Stimulated activated CD8-positive, alpha-beta memory T cell treated with anti-CD3 and anti-CD28 coated beads, Interleukin-7, amount 100 ng/mL, for 48 hours (primary cell): ENCODE results near the gene CRISP1.
"Not testable (repeated sequence)": the region's sequence is repeated elsewhere in the genome, so short reads cannot be mapped to it uniquely, and the experiment has no call there.

Experiments used
- DNase-seq, 2 donors: peaks; one replicate each; pipeline ENCODE4 v3.0.0-alpha.2; 2020; ENCODE audit warnings: low read depth in 1 of 2; ENCODE audit errors: extremely low read depth in 1 of 2

The CRISP1 gene

GRCh38 chr6:49866485-49866943, at the start of gene CRISP1:
Gene CRISP1, minus strand, starts transcription at chr6:49866535. Its CDS starts 9,135 bp downstream, at chr6:49857400.
- DNase-seq = no peak

GRCh38 chr6:49915035-49915434, 48.7 kb upstream of the CRISP1 start:
- DNase-seq = no peak

- no peak for DNase-seq
Observed at GRCh38 chr6:49913636-49914375, 47.5 kb upstream of the CRISP1 start.

GRCh38 chr6:49912196-49912595, 45.9 kb upstream of the CRISP1 start:
- DNase-seq = no peak

- DNase-seq = no peak
Observed at GRCh38 chr6:49911252-49911651, 44.9 kb upstream of the CRISP1 start.

- no peak for DNase-seq
Observed at GRCh38 chr6:49909563-49909962, 43.2 kb upstream of the CRISP1 start.

GRCh38 chr6:49906526-49906925, 40.2 kb upstream of the CRISP1 start:
- no peak for DNase-seq

GRCh38 chr6:49905296-49905695, 39.0 kb upstream of the CRISP1 start:
- no peak for DNase-seq

GRCh38 chr6:49902856-49903255, 36.5 kb upstream of the CRISP1 start:
- no peak for DNase-seq

GRCh38 chr6:49898904-49899566, 32.7 kb upstream of the CRISP1 start:
- no peak for DNase-seq

- DNase-seq = not testable (repeated sequence)
Observed at GRCh38 chr6:49895553-49895952, 29.2 kb upstream of the CRISP1 start.

- no peak for DNase-seq
Observed at GRCh38 chr6:49892280-49892679, 25.9 kb upstream of the CRISP1 start.

- no peak for DNase-seq
Observed at GRCh38 chr6:49890988-49891387, 24.7 kb upstream of the CRISP1 start.

- no peak for DNase-seq
Observed at GRCh38 chr6:49888742-49889431, 22.6 kb upstream of the CRISP1 start.

- DNase-seq = no peak
Observed at GRCh38 chr6:49868951-49869529, 2.7 kb upstream of the CRISP1 start.

GRCh38 chr6:49856282-49856681, 10.1 kb downstream of the CRISP1 start:
- no peak for DNase-seq

GRCh38 chr6:49855221-49855620, 11.1 kb downstream of the CRISP1 start:
- no peak for DNase-seq

GRCh38 chr6:49852975-49853374, 13.4 kb downstream of the CRISP1 start:
- DNase-seq = no peak

- no peak for DNase-seq
Observed at GRCh38 chr6:49849213-49849907, 17.0 kb downstream of the CRISP1 start.

- DNase-seq = no peak
Observed at GRCh38 chr6:49847673-49848072, 18.7 kb downstream of the CRISP1 start.

- DNase-seq = no peak
Observed at GRCh38 chr6:49847014-49847413, 19.3 kb downstream of the CRISP1 start.
